ENCODE data around the gene SRP68. TPM values are rescaled to one million over a fixed set of nuclear protein-coding genes. Genes with fewer than 3 reads are reported as not detected.

Gene SRP68
- polyA plus RNA-seq, 3 donors = 27.4 to 47.1 (median 42.1) TPM

DNA sequence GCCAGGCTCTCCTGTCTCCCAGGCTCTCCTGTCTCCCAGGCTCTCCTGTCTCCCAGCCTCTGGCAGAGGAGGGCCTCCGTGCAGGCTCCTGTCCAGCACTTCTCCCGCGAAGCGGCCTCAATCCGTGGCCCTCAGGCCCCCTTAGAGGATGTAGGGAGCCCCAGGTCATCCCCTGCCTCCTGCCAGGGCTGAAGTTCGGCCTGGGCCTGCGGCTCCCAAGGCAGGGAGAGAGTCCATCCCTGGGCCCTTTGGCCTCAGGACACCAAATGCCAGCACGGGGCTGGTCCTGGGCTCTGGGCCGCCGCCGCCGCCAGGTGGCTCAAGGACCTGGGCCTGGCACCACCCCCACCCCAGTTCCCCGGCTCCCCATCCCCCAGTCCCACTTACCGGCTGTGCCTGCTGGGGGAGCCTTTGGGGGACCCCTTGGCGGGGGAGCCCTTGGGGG lies 45.6 kb downstream of the SRP68 start:
- no peak overlapping the region for H3K4me3 ChIP-seq (replicated peaks in 1 of 3; ENCODE audit: low read depth in 2 of 3, low read length in 3 of 3)
- no peaks in the 10 kb centered on the region for H3K79me2 ChIP-seq (ENCODE audit: insufficient read depth, low read length)
- H3K36me3 ChIP-seq (replicated peaks in 1 of 2; ENCODE audit: control insufficient read depth in 1 of 2, insufficient read depth in 2 of 2, low read length in 2 of 2) = no peaks in the 10 kb centered on the region
- H3K9ac ChIP-seq (ENCODE audit: insufficient read depth, low read length, poor library complexity, severe bottlenecking) = no peak overlapping the region
- H3K27ac ChIP-seq (ENCODE audit: low read depth in 1 of 2, low read length in 2 of 2) = no peak overlapping the region
- Mint-ChIP-seq H3K27ac (no peak overlapping the region), H3K4me3 (no peak overlapping the region), H3K27me3 (ENCODE audit: low read depth in 3 of 3) (peaks cover 9 to 27% (median 14%) of the 10 kb centered on the region in 3 donors), H3K36me3 (no peaks in the 10 kb centered on the region), H3K4me1 (peaks cover 20% of the 10 kb centered on the region), H3K9me3 (peaks cover 0 to 6% (median 0%) of the 10 kb centered on the region in 7 donors)
- TF ChIP-seq, protein P1, sequence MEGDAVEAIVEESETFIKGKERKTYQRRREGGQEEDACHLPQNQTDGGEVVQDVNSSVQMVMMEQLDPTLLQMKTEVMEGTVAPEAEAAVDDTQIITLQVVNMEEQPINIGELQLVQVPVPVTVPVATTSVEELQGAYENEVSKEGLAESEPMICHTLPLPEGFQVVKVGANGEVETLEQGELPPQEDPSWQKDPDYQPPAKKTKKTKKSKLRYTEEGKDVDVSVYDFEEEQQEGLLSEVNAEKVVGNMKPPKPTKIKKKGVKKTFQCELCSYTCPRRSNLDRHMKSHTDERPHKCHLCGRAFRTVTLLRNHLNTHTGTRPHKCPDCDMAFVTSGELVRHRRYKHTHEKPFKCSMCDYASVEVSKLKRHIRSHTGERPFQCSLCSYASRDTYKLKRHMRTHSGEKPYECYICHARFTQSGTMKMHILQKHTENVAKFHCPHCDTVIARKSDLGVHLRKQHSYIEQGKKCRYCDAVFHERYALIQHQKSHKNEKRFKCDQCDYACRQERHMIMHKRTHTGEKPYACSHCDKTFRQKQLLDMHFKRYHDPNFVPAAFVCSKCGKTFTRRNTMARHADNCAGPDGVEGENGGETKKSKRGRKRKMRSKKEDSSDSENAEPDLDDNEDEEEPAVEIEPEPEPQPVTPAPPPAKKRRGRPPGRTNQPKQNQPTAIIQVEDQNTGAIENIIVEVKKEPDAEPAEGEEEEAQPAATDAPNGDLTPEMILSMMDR (IDR thresholded peaks at IDR 0.05) = no peak
- no peak overlapping the region for H2AFZ ChIP-seq (ENCODE audit: insufficient read depth, low read depth, low read length, poor library complexity, severe bottlenecking)
- DNase-seq = no peak
- 89% methylated on average over 6 of the region's 15 CpGs for WGBS (ENCODE audit: insufficient coverage)
- peaks cover 7 to 10% of the 10 kb centered on the region in 2 donors for H3K4me1 ChIP-seq (ENCODE audit: control insufficient read depth in 1 of 2, insufficient read depth in 2 of 2, low read length in 2 of 2)
- H3K4me2 ChIP-seq (replicated peaks; ENCODE audit: extremely low read depth, low read length, poor library complexity, severe bottlenecking) = no peak overlapping the region
- peaks cover 0 to 2% of the 10 kb centered on the region in 2 donors for H3K27me3 ChIP-seq (ENCODE audit: control insufficient read depth in 2 of 2, insufficient read depth in 2 of 2, low read length in 2 of 2)
- intact Hi-C loops (cut with micrococcal nuclease) = no loop called here
- H3K9me3 ChIP-seq (replicated peaks in 1 of 2; ENCODE audit: control insufficient read depth in 1 of 2, insufficient read depth in 1 of 2, low read length in 2 of 2) = no peaks in the 10 kb centered on the region
- no peaks in the 10 kb centered on the region for H4K20me1 ChIP-seq (ENCODE audit: insufficient read depth, low read length)

DNA sequence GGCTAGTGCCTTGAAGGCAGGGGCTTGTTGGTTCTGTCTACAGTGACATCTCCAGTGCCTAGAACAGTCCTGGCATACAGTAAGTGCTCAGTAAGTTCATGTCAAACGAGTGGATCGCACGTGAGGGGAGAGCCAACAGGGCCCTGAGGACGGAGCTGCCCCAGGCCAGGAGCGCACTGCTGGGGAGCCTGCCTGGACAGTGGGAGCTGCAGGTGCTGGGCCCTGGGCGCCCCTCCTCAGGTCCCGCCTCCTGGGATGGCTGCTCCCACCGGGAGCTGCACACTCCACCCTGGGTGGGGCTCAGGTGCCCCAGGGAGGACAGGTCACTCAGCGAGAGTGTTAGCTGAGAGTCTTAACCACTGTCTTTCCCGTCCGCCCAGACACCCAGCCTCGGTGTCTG lies 47.0 kb downstream of the SRP68 start:
- Mint-ChIP-seq H3K36me3 (no peaks in the 10 kb centered on the region), H3K4me1 (peaks cover 20% of the 10 kb centered on the region), H3K27me3 (ENCODE audit: low read depth in 3 of 3) (peaks cover 9 to 39% (median 11%) of the 10 kb centered on the region in 3 donors), H3K27ac (peak overlapping the region in 1 of 7 donors; percentile 53), H3K9me3 (peaks cover 0 to 6% (median 0%) of the 10 kb centered on the region in 7 donors), H3K4me3 (no peak overlapping the region)
- Histone ChIP-seq H3K4me3 (replicated peaks in 1 of 3; ENCODE audit: low read depth in 2 of 3, low read length in 3 of 3) (no peak overlapping the region), H3K4me1 (ENCODE audit: control insufficient read depth in 1 of 2, insufficient read depth in 2 of 2, low read length in 2 of 2) (peaks cover 7 to 10% of the 10 kb centered on the region in 2 donors), H3K79me2 (ENCODE audit: insufficient read depth, low read length) (no peaks in the 10 kb centered on the region), H3K27me3 (ENCODE audit: control insufficient read depth in 2 of 2, insufficient read depth in 2 of 2, low read length in 2 of 2) (peaks cover 0 to 2% of the 10 kb centered on the region in 2 donors), H3K27ac (ENCODE audit: low read depth in 1 of 2, low read length in 2 of 2) (no peak overlapping the region), H3K9me3 (replicated peaks in 1 of 2; ENCODE audit: control insufficient read depth in 1 of 2, insufficient read depth in 1 of 2, low read length in 2 of 2) (no peaks in the 10 kb centered on the region), H3K36me3 (replicated peaks in 1 of 2; ENCODE audit: control insufficient read depth in 1 of 2, insufficient read depth in 2 of 2, low read length in 2 of 2) (no peaks in the 10 kb centered on the region), H3K4me2 (replicated peaks; ENCODE audit: extremely low read depth, low read length, poor library complexity, severe bottlenecking) (no peak overlapping the region), H2AFZ (ENCODE audit: insufficient read depth, low read depth, low read length, poor library complexity, severe bottlenecking) (no peak overlapping the region), H4K20me1 (ENCODE audit: insufficient read depth, low read length) (no peaks in the 10 kb centered on the region), H3K9ac (ENCODE audit: insufficient read depth, low read length, poor library complexity, severe bottlenecking) (no peak overlapping the region)
- TF ChIP-seq, protein P1 (IDR thresholded peaks at IDR 0.05) = no peak
- WGBS (ENCODE audit: insufficient coverage) = 96% methylated on average over 12 of the region's 12 CpGs
- intact Hi-C loops (cut with micrococcal nuclease) = no loop called here
- DNase-seq = no peak
